Endothelial cell of umbilical vein (primary cell): ENCODE measurements around the gene SHROOM2. TPM values are rescaled to one million over a fixed set of nuclear protein-coding genes. Genes with fewer than 3 reads are reported as not detected.

Experiments used
- BruUV-seq: library from RNA; stranded (reverse); fragments of 400-500 nt; replicated peaks from 2 replicates; lab custom pipeline; 2021; lab: Mats Ljungman, UMichigan
- CTCF ChIA-PET: fragments of 300-600, 350-600 bp; sonication (Branson Sonifier 250); formaldehyde crosslinking; loops from one replicate; lab custom pipeline; 2021; ENCODE audit warnings: antibody characterized with exemption, inconsistent platforms; lab: Charles Lee
- POLR2A ChIA-PET: fragments of 300-600, 350-600 bp; sonication (Branson Sonifier 250); formaldehyde crosslinking; loops from one replicate; lab custom pipeline; 2021; ENCODE audit warnings: antibody characterized with exemption, inconsistent platforms; lab: Charles Lee
- DNase-seq: peaks from one replicate; pipeline ENCODE4 v3.0.0-alpha.2; 2011; ENCODE audit warnings: low read depth, low spot score
- FAIRE-seq: peaks from 2 replicates; lab custom pipeline; 2011; peaks lifted over from hg19 to GRCh38; lab: Jason Lieb, UNC
- H2AFZ ChIP-seq: 2 replicates; pipeline ENCODE4 v1.6.0; 2012; ENCODE audit warnings: low read depth, low read length, control low read depth, inconsistent platforms
- H3K27ac ChIP-seq: 2 replicates; pipeline ENCODE4 v1.5.1; 2011; ENCODE audit warnings: low read depth, mild to moderate bottlenecking, control low read depth, low read length, moderate library complexity; ENCODE audit not compliant: insufficient read depth
- H3K27me3 ChIP-seq, 2 experiments: 2 replicates each; pipeline versions ENCODE4 v1.6.0 to v1.6.1; 2011; ENCODE audit warnings: low read length in 2 of 2, mixed read lengths in 1 of 2; ENCODE audit not compliant: control insufficient read depth in 2 of 2, insufficient read depth in 2 of 2
- H3K36me3 ChIP-seq, 2 experiments: 2 replicates in 1 of 2; 3 replicates in 1 of 2; pipeline ENCODE4 v1.5.1; 2011; ENCODE audit warnings: low read length in 2 of 2, mild to moderate bottlenecking in 1 of 2, moderate library complexity in 1 of 2; ENCODE audit not compliant: control insufficient read depth in 2 of 2, insufficient read depth in 2 of 2; ENCODE audit errors: extremely low read depth in 1 of 2
- H3K4me1 ChIP-seq: 3 replicates; pipeline ENCODE4 v1.5.1; 2011; ENCODE audit warnings: mild to moderate bottlenecking, low read length; ENCODE audit not compliant: control insufficient read depth, insufficient read depth; ENCODE audit errors: extremely low read depth
- H3K4me2 ChIP-seq: 2 replicates; pipeline ENCODE4 v1.6.1; 2011; ENCODE audit warnings: low read length, control low read depth, mixed read lengths; ENCODE audit not compliant: insufficient read depth
- H3K4me3 ChIP-seq, 3 experiments: fragments of 200-600 bp in 1 of 3; sonication (generic), shearing (Covaris generic) in 1 of 3; replicated peaks in 1 of 3; 2 replicates each; pipeline ENCODE4 v1.5.1; 2011 to 2016; ENCODE audit warnings: control low read depth in 3 of 3, low read length in 3 of 3, mild to moderate bottlenecking in 2 of 3, inconsistent platforms in 1 of 3, low read depth in 1 of 3, moderate library complexity in 1 of 3; ENCODE audit not compliant: insufficient read depth in 1 of 3
- H3K79me2 ChIP-seq: 2 replicates; pipeline ENCODE4 v1.6.0; 2012; ENCODE audit warnings: low read length, inconsistent platforms; ENCODE audit not compliant: control insufficient read depth, insufficient read depth
- H3K9ac ChIP-seq: replicated peaks from 2 replicates; pipeline ENCODE3; 2011; ENCODE audit warnings: low read length, control low read depth; ENCODE audit not compliant: insufficient read depth; ENCODE audit errors: extremely low read depth
- H3K9me1 ChIP-seq: replicated peaks from 3 replicates; pipeline ENCODE4 v1.6.0; 2011; ENCODE audit warnings: mild to moderate bottlenecking, low read length; ENCODE audit not compliant: control insufficient read depth, insufficient read depth; ENCODE audit errors: extremely low read depth
- H3K9me3 ChIP-seq: replicated peaks from 2 replicates; pipeline ENCODE4 v1.5.1; 2012; ENCODE audit warnings: low read length, inconsistent platforms; ENCODE audit not compliant: control insufficient read depth, insufficient read depth
- H4K20me1 ChIP-seq: replicated peaks from 2 replicates; pipeline ENCODE3; 2011; ENCODE audit warnings: mild to moderate bottlenecking, low read length; ENCODE audit not compliant: control insufficient read depth, insufficient read depth; ENCODE audit errors: extremely low read depth
- FOS ChIP-seq: IDR thresholded peaks from 2 replicates; pipeline ENCODE4 v1.6.1; 2011; ENCODE audit warnings: mild to moderate bottlenecking, low read length, moderate library complexity, borderline replicate concordance; ENCODE audit not compliant: insufficient read depth
- JUN ChIP-seq: IDR thresholded peaks from 2 replicates; pipeline ENCODE4 v1.6.1; 2011; ENCODE audit warnings: borderline replicate concordance, low read depth; ENCODE audit not compliant: insufficient read length, insufficient read depth
- MYC ChIP-seq: IDR thresholded peaks from one replicate; pipeline ENCODE4 v1.6.1; 2011; ENCODE audit warnings: mild to moderate bottlenecking, low read depth, low read length
- dilution Hi-C: fragments of 300-500 bp; cut with MboI; formaldehyde crosslinking; loops from one replicate; pipeline ENCODE4 v1.15.0; 2019; ENCODE audit warnings: low sequenced_read_pairs; ENCODE audit not compliant: extremely low pct_ligation_motif_present
- intact Hi-C: fragments of 100-400 bp; cut with micrococcal nuclease; formaldehyde crosslinking; loops from one replicate; pipeline ENCODE4 v1.10.0; 2022
- polyA plus RNA-seq, 4 experiments: library from polyadenylated mRNA; depleted of rRNA in 3 of 4; stranded (reverse) in 3 of 4; unstranded in 1 of 4; fragments of >200 nt; gene quantifications; 2 replicates each; pipeline versions ENCODE4 v1.2.1 to v1.2.3, GENCODE V29; 2011 to 2012; ENCODE audit warnings: missing spikeins in 1 of 4
- total RNA-seq: library from RNA; stranded (reverse); gene quantifications from 2 replicates; pipeline ENCODE4 v1.2.3, GENCODE V29; 2021
- TF ChIP-seq, protein P1 (sequence below): IDR thresholded peaks from 2 replicates; pipeline ENCODE4 v1.6.1; 2011; ENCODE audit not compliant: insufficient read depth, insufficient read length

SHROOM2 gene
- total and polyA plus RNA-seq, 2 donors (not counting 3 experiments of a cell fraction or from before 2014, with no cell fraction given) = 3.7 to 11.8 TPM

DNA sequence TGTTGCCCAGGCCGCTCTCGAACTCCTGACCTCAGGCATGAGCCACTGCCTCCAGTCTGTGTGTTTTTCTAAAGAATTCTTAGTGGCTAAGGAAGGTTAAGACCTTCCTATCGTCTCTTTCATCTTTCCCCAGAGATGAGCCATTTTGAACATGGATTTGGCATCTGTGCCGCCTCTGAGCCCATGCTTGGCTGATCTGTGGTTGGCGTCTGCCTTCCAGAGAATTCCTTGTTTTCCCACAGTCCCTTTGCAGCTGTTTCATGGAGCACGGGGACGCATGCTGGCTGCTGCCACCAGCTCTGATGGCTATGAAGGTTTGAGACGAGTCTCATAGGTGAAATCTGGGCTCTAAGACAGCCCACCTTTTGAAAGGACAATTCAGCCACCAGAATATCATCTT, 60.4 kb downstream of the SHROOM2 start:
- Histone ChIP-seq H3K4me1 (peaks cover 21% of the 10 kb centered on the region), H3K4me3 (no peak overlapping the region), H3K9me3 (no peaks in the 10 kb centered on the region), H3K4me2 (no peak overlapping the region), H3K36me3 (no peaks in the 10 kb centered on the region), H3K9me1 (no peaks in the 10 kb centered on the region), H3K27ac (peak overlapping the region; percentile 81), H3K9ac (no peak overlapping the region), H3K27me3 (no peaks in the 10 kb centered on the region), H2AFZ (no peak overlapping the region), H4K20me1 (no peaks in the 10 kb centered on the region), H3K79me2 (peaks cover 5% of the 10 kb centered on the region)
- dilution Hi-C loops = no loop called here
- intact Hi-C loops = no loop called here
- DNase-seq = no peak
- TF ChIP-seq, protein P1, sequence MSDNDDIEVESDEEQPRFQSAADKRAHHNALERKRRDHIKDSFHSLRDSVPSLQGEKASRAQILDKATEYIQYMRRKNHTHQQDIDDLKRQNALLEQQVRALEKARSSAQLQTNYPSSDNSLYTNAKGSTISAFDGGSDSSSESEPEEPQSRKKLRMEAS = no peak
- CTCF ChIA-PET = interaction anchor here (0.9 kb wide), 1 partner anchor 9 kb away, joined by 3 read pairs; no protein-coding TSS in a partner anchor
- POLR2A ChIA-PET = no interaction called here
- no peak for FAIRE-seq
- BruUV-seq = no TSS peak

DNA sequence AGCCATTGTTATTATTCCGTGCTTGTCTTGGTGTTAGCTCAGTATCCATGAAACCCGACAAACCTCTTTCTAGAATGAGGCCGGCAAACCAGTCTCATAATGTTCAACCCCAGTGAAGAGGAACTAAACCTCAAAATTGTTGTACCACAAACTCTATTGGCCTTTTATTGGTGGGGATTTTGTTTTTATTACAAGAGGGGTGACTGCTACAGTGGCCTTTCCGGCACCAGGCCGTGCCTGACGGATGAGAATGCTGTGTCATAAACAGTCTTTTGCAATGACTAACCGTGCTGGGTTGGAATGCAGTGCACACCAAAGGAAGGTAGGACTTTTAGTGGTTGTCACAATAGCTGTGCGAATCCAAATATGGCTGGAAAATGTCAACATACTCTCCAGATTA, 60.8 kb downstream of the SHROOM2 start:
- H2AFZ ChIP-seq = peak overlapping the region; percentile 24
- ChIA-PET CTCF (interaction anchor here (0.9 kb wide), 1 partner anchor 9 kb away, joined by 3 read pairs; no protein-coding TSS in a partner anchor), POLR2A (no interaction called here)
- intact Hi-C loops (no loop called here), dilution Hi-C loops (no loop called here)
- peaks cover 21% of the 10 kb centered on the region for H3K4me1 ChIP-seq
- H3K4me3 ChIP-seq = no peak overlapping the region
- no peaks in the 10 kb centered on the region for H3K9me3 ChIP-seq
- H3K79me2 ChIP-seq = peaks cover 5% of the 10 kb centered on the region
- no peaks in the 10 kb centered on the region for H4K20me1 ChIP-seq
- BruUV-seq = no TSS peak
- H3K9ac ChIP-seq = no peak overlapping the region
- H3K27ac ChIP-seq = peak overlapping the region; percentile 81
- no peaks in the 10 kb centered on the region for H3K9me1 ChIP-seq
- no peaks in the 10 kb centered on the region for H3K27me3 ChIP-seq
- no peaks in the 10 kb centered on the region for H3K36me3 ChIP-seq
- FAIRE-seq (peak; percentile 92), DNase-seq (peak; percentile 60)
- H3K4me2 ChIP-seq = peak overlapping the region; percentile 39
- TF ChIP-seq, protein P1 = no peak
- peak; percentile 38 for TF ChIP-seq JUN
- peak; percentile 34 for TF ChIP-seq FOS
- TF ChIP-seq MYC = no peak
